PC-3 (cell line): ENCODE data around the gene LRRC31. TPM values are rescaled to one million over a fixed set of nuclear protein-coding genes. Genes with fewer than 3 reads are reported as not detected.

ENCODE experiments used
- ATAC-seq: fragments of 200-7000 bp; cut with Tn5 transposase; 2 replicates; pipeline ENCODE4 v1.9.1; 2020; ENCODE audit warnings: mild to moderate bottlenecking, moderate library complexity
- BruUV-seq: library from RNA; stranded (reverse); fragments of 400-500 nt; replicated peaks from 2 replicates; lab custom pipeline; 2021; lab: Mats Ljungman, UMichigan
- CTCF ChIA-PET: fragments of 300-600 bp; sonication (Branson Sonifier 250); formaldehyde crosslinking; loops from one replicate; lab custom pipeline; 2022; ENCODE audit warnings: antibody characterized with exemption; lab: Charles Lee
- POLR2A ChIA-PET: fragments of 300-600 bp; sonication (Branson Sonifier 250); formaldehyde crosslinking; loops from one replicate; lab custom pipeline; 2022; ENCODE audit warnings: antibody characterized with exemption; ENCODE audit not compliant: unreplicated experiment; lab: Charles Lee
- DNase-seq: peaks from one replicate; pipeline ENCODE4 v3.0.0-alpha.2; 2015
- H2AFZ ChIP-seq: fragments of 300-600 bp; sonication (generic); 2 replicates; pipeline ENCODE4 v1.6.0; 2016; ENCODE audit warnings: antibody characterized with exemption, low read length
- H3F3A ChIP-seq: fragments of 300-600 bp; sonication (generic); one replicate; pipeline ENCODE4 v1.6.0; 2017; ENCODE audit warnings: antibody characterized with exemption, low read length, control low read depth, mild to moderate bottlenecking; ENCODE audit not compliant: unreplicated experiment
- H3K27ac ChIP-seq: fragments of 300-600 bp; sonication (generic); 2 replicates; pipeline ENCODE4 v1.5.1; 2016; ENCODE audit warnings: mild to moderate bottlenecking, low read length
- H3K27me3 ChIP-seq: fragments of 300-600 bp; sonication (generic); 2 replicates; pipeline ENCODE4 v1.6.1; 2016; ENCODE audit warnings: low read length, mixed read lengths
- H3K36me3 ChIP-seq: fragments of 300-600 bp; sonication (generic); 2 replicates; pipeline ENCODE4 v1.6.1; 2016; ENCODE audit warnings: low read depth, mixed run types, low read length, mixed read lengths
- H3K4me1 ChIP-seq: fragments of 300-600 bp; sonication (generic); 2 replicates; pipeline ENCODE4 v1.5.1; 2016; ENCODE audit warnings: low read length; ENCODE audit not compliant: insufficient read depth
- H3K4me2 ChIP-seq: fragments of 300-600 bp; sonication (generic); 2 replicates; pipeline ENCODE4 v1.6.0; 2016; ENCODE audit warnings: low read length
- H3K4me3 ChIP-seq: fragments of 300-600 bp; sonication (generic); 2 replicates; pipeline ENCODE4 v1.5.1; 2016; ENCODE audit warnings: mild to moderate bottlenecking, low read length, mixed read lengths
- H3K79me2 ChIP-seq: fragments of 300-600 bp; sonication (generic); 2 replicates; pipeline ENCODE4 v1.6.1; 2017; ENCODE audit warnings: low read length, mixed read lengths
- H3K9ac ChIP-seq: fragments of 300-600 bp; sonication (generic); 2 replicates; pipeline ENCODE4 v1.6.0; 2016; ENCODE audit warnings: mild to moderate bottlenecking, low read length
- H3K9me2 ChIP-seq: fragments of 300-600 bp; sonication (generic); replicated peaks from 2 replicates; pipeline ENCODE4 v1.6.1; 2016; ENCODE audit warnings: mixed run types, low read length, mixed read lengths
- H3K9me3 ChIP-seq: fragments of 300-600 bp; sonication (generic); 2 replicates; pipeline ENCODE4 v1.6.1; 2016; ENCODE audit warnings: low read length, mixed read lengths
- H4K20me1 ChIP-seq: fragments of 300-600 bp; sonication (generic); 2 replicates; pipeline ENCODE4 v1.6.1; 2016; ENCODE audit warnings: low read length, mixed read lengths
- CTCF ChIP-seq: fragments of 300-600 bp; sonication (generic); conservative IDR thresholded peaks from 2 replicates; pipeline ENCODE4 v1.5.1; 2017; ENCODE audit warnings: antibody characterized with exemption, low read depth, mild to moderate bottlenecking, low read length
- EZH2 ChIP-seq: fragments of 300-600 bp; sonication (generic); IDR thresholded peaks from one replicate; pipeline ENCODE4 v1.6.1; 2017; ENCODE audit warnings: antibody characterized with exemption, mild to moderate bottlenecking, low read length; ENCODE audit not compliant: unreplicated experiment
- EZH2phosphoT487 ChIP-seq: fragments of 300-600 bp; sonication (generic); IDR thresholded peaks from 2 replicates; pipeline ENCODE4 v1.6.1; 2018; ENCODE audit warnings: mild to moderate bottlenecking, antibody characterized with exemption, low read length, borderline replicate concordance
- intact Hi-C: fragments of 100-400 bp; cut with micrococcal nuclease; formaldehyde crosslinking; loops from 2 replicates; pipeline ENCODE4 v1.9.0; 2023
- total RNA-seq: library from RNA; depleted of rRNA; stranded (reverse); fragments of >200 nt; gene quantifications from 2 replicates; pipeline ENCODE4 v1.2.3, GENCODE V29; 2014

LRRC31 gene
- total RNA-seq, 1 experiment from 2014 or later = 0.04 TPM

GRCh38 chr3:169836942-169837275 lies 32.8 kb downstream of the LRRC31 start:
- no peak overlapping the region for H3K4me2 ChIP-seq

GRCh38 chr3:169836078-169836941 lies 33.4 kb downstream of the LRRC31 start:
- DNase-seq (no peak), ATAC-seq (no peak)
- BruUV-seq = no TSS peak
- Histone ChIP-seq H3K4me1 (no peaks in the 10 kb centered on the region), H3K9me2 (no peaks in the 10 kb centered on the region), H3F3A (no peaks in the 10 kb centered on the region), H3K27me3 (no peaks in the 10 kb centered on the region), H3K4me2 (no peak overlapping the region), H4K20me1 (no peaks in the 10 kb centered on the region), H3K36me3 (no peaks in the 10 kb centered on the region), H3K27ac (no peak overlapping the region), H3K79me2 (no peaks in the 10 kb centered on the region), H3K9me3 (no peaks in the 10 kb centered on the region), H3K4me3 (no peak overlapping the region), H3K9ac (no peak overlapping the region), H2AFZ (no peak overlapping the region)
- intact Hi-C loops = no loop called here
- TF ChIP-seq CTCF = no peak
- TF ChIP-seq EZH2phosphoT487 = no peak
- no peak for TF ChIP-seq EZH2
- ChIA-PET CTCF (no interaction called here), POLR2A (no interaction called here)

More at GRCh38 chr3:169836942-169837275, 32.8 kb downstream of the LRRC31 start:
- DNase-seq (no peak), ATAC-seq (no peak)
- Histone ChIP-seq H3F3A (no peaks in the 10 kb centered on the region), H3K9ac (no peak overlapping the region), H3K9me3 (no peaks in the 10 kb centered on the region), H3K36me3 (no peaks in the 10 kb centered on the region), H3K27me3 (no peaks in the 10 kb centered on the region), H3K4me3 (no peak overlapping the region), H3K4me1 (no peaks in the 10 kb centered on the region), H4K20me1 (no peaks in the 10 kb centered on the region), H3K27ac (no peak overlapping the region), H2AFZ (no peak overlapping the region), H3K9me2 (no peaks in the 10 kb centered on the region), H3K79me2 (no peaks in the 10 kb centered on the region)
- POLR2A ChIA-PET = no interaction called here
- intact Hi-C loops = no loop called here
- CTCF ChIA-PET = no interaction called here
- no peak for TF ChIP-seq CTCF
- TF ChIP-seq EZH2phosphoT487 = no peak
- TF ChIP-seq EZH2 = no peak
- BruUV-seq = no TSS peak

DNA sequence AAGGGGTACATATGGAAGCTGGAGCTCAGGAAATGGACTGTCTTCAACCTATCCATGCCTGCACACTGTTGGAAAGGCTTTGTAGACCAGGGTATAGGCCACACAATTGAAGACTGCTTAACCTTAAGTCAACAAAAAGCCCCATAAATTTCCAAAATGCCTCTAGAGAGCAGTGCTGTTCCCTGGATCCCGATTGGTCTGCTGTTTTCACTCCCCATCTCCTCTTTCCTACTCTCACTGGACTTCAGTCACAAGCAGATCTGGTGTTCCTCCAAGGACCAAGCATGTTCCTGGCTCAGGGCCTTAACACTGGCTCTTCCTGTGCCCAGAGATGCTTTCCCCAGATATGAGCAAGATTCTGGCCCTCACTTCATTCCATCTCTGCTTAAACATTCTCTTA lies 34.2 kb downstream of the LRRC31 start:
- H3K9ac ChIP-seq = no peak overlapping the region
- no peaks in the 10 kb centered on the region for H3F3A ChIP-seq
- H3K9me2 ChIP-seq = no peaks in the 10 kb centered on the region
- ATAC-seq (peak; percentile 24; the same call in 1 of the 2 replicates), DNase-seq (no peak)
- BruUV-seq = no TSS peak
- CTCF ChIA-PET = no interaction called here
- no peaks in the 10 kb centered on the region for H3K36me3 ChIP-seq
- H2AFZ ChIP-seq = no peak overlapping the region
- intact Hi-C loops = no loop called here
- no peaks in the 10 kb centered on the region for H3K79me2 ChIP-seq
- H4K20me1 ChIP-seq = no peaks in the 10 kb centered on the region
- POLR2A ChIA-PET = no interaction called here
- no peaks in the 10 kb centered on the region for H3K4me1 ChIP-seq
- no peak overlapping the region for H3K27ac ChIP-seq
- H3K4me2 ChIP-seq = no peak overlapping the region
- no peaks in the 10 kb centered on the region for H3K27me3 ChIP-seq
- TF ChIP-seq EZH2 = no peak
- no peak for TF ChIP-seq EZH2phosphoT487
- TF ChIP-seq CTCF = no peak
- no peaks in the 10 kb centered on the region for H3K9me3 ChIP-seq
- H3K4me3 ChIP-seq = no peak overlapping the region
